Prostate gland (tissue), 2 donors: Measurements from ENCODE around the gene BIRC2. TPM values are rescaled to one million over a fixed set of nuclear protein-coding genes. Genes with fewer than 3 reads are reported as not detected.
"Not testable (repeated sequence)": the region's sequence is repeated elsewhere in the genome, so short reads cannot be mapped to it uniquely, and the experiment has no call there.

Source experiments
- DNase-seq: peaks from one replicate; pipeline ENCODE4 v3.0.0-alpha.2; 2019; ENCODE audit warnings: low spot score
- H3K27ac ChIP-seq, 2 donors: fragments of 200-600 bp; sonication (generic); 2 replicates each; pipeline ENCODE4 v1.5.1; 2017 to 2019
- H3K27me3 ChIP-seq: fragments of 200-600 bp; sonication (generic); replicated peaks from 2 replicates; pipeline ENCODE4 v1.5.1; 2019; ENCODE audit not compliant: insufficient read depth
- H3K36me3 ChIP-seq, 2 donors: fragments of 200-600 bp; sonication (generic); 1 replicate in 1 of 2; 2 replicates in 1 of 2; pipeline versions ENCODE4 v1.5.1 to v1.8.1; 2017 to 2019
- H3K4me1 ChIP-seq: fragments of 200-600 bp; sonication (generic); replicated peaks from 2 replicates; pipeline ENCODE4 v1.5.1; 2019
- H3K4me3 ChIP-seq, 2 donors: fragments of 200-600 bp; sonication (generic); 2 replicates each; pipeline ENCODE4 v1.5.1; 2017 to 2019
- H3K9me3 ChIP-seq: fragments of 200-600 bp; sonication (generic); 2 replicates; pipeline ENCODE4 v1.5.1; 2017
- CTCF ChIP-seq, 4 experiments: fragments of 200-600 bp in 2 of 4; fragments of 450-650 bp in 2 of 4; sonication (generic) in 2 of 4; IDR thresholded peaks; 1 replicate in 3 of 4; 2 replicates in 1 of 4; pipeline ENCODE4 v1.5.1; 2016 to 2019; ENCODE audit warnings: antibody characterized with exemption in 4 of 4, mild to moderate bottlenecking in 2 of 4, moderate library complexity in 2 of 4
- POLR2A ChIP-seq: fragments of 450-650 bp; IDR thresholded peaks from one replicate; pipeline ENCODE4 v1.6.1; 2016; ENCODE audit warnings: antibody characterized with exemption, mild to moderate bottlenecking
- POLR2AphosphoS5 ChIP-seq: sonication (generic); formaldehyde crosslinking; IDR thresholded peaks from one replicate; pipeline ENCODE4 v1.6.1; 2017; ENCODE audit warnings: antibody characterized with exemption
- WGBS: methylation state at CpG from one replicate; pipeline ENCODE4 v1.1.5; 2018; 5-methylcytosine and 5-hydroxymethylcytosine counted together
- intact Hi-C: fragments of 100-400 bp; cut with DNase I; formaldehyde crosslinking; loops from one replicate; pipeline ENCODE4 v1.14.2; 2022
- total RNA-seq, 2 donors: library from RNA; depleted of rRNA; stranded (reverse); fragments of >200 nt; gene quantifications; one replicate each; pipeline ENCODE4 v1.1.0, GENCODE V29; 2016

Gene BIRC2
- 10 to 100 TPM; 48.7 to 54.5 TPM for total RNA-seq

DNA sequence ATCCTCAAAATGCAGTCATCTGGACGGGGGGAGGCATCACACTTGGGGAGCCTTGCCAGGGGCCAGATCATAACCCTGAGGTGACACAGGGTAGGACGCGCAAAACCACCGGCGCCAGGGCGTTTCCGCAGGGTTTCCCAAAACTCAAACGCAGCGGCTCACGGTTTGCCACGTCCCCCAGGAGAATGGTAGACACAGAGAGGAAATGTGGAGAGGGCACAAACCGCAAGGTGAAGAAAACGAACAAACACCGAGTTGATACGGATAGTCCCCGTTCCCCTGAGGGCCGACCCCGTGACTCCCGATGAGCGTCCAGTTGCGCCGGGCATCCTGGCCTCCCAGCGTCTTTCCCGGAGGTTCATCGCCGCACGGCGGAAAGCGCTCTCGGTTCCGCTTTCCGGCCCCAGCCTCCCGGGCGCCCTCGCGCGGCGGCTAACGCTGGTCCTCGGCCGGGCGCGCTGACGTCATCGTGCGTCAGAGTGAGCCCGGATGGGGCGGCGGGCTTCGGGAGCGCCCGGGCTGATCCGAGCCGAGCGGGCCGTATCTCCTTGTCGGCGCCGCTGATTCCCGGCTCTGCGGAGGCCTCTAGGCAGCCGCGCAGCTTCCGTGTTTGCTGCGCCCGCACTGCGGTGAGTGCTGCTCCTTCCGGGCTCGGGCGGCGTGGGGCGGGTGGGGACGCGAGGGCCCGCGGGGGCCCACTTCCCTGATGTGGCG lies at the start of gene BIRC2:
TSS of gene BIRC2 (plus strand) at position 467 of the 714 bp plus-strand sequence. CDS start 2,641 bp downstream, outside the sequence.
- Histone ChIP-seq H3K36me3 (no peaks in the 10 kb centered on the region), H3K27ac (peak within 1 kb of the TSS; percentile 98 to 100), H3K4me3 (peak within 1 kb of the TSS; percentile 89), H3K9me3 (no peaks in the 10 kb centered on the region), H3K4me1 (no peaks in the 10 kb centered on the region), H3K27me3 (no peaks in the 10 kb centered on the region)
- TF ChIP-seq CTCF (IDR thresholded peaks at IDR 0.05) (peak; percentile 72 to 98 (median 90)), POLR2AphosphoS5 (peak; percentile 91), POLR2A (peak; percentile 88)
- intact Hi-C loops: loop anchor here (2.0 to 10.0 kb wide), 3 partner anchors 30 to 232 kb away; partner anchors contain the start of genes BIRC3 and YAP1
- DNase-seq: peak; percentile 93
- 0% methylated on average over 45 of the region's 77 CpGs for WGBS

- DNase-seq, H3K27me3 ChIP-seq, H3K9me3 ChIP-seq, H3K27ac ChIP-seq, H3K4me3 ChIP-seq, intact Hi-C loops, H3K4me1 ChIP-seq, H3K36me3 ChIP-seq: not testable (repeated sequence)
- WGBS: 53% methylated on average over 2 of the region's 2 CpGs
Measured at GRCh38 chr11:102300837-102301236, 46.2 kb upstream of the BIRC2 start.

DNA sequence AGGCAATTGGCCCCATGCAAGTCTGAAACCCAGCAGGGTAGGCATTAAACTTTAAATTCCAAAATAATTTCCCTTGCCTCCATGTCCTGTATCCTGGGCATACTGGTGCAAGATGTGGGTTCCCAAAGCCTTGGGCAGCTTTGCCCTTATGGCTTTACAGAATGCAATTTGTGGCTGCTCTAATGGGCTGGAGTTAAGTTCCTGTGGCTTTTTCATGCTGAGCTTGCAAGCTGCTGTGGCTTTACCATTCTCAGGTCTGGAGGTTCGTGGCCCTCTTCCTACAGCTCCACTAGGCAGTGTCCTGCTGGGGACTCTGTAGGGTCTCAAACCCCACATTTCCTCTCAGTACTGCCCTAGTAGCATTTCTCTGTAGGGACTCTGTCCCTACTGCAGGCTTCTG lies 44.8 kb upstream of the BIRC2 start:
- Histone ChIP-seq H3K27ac (no peak overlapping the region), H3K27me3 (no peaks in the 10 kb centered on the region), H3K9me3 (no peaks in the 10 kb centered on the region), H3K36me3 (no peaks in the 10 kb centered on the region), H3K4me1 (no peaks in the 10 kb centered on the region), H3K4me3 (no peak overlapping the region)
- TF ChIP-seq POLR2AphosphoS5 (no peak), CTCF (IDR thresholded peaks at IDR 0.05) (no peak), POLR2A (no peak)
- intact Hi-C loops: no loop called here
- WGBS: 100% methylated on average over 1 of the region's 1 CpG
- DNase-seq: no peak

DNA sequence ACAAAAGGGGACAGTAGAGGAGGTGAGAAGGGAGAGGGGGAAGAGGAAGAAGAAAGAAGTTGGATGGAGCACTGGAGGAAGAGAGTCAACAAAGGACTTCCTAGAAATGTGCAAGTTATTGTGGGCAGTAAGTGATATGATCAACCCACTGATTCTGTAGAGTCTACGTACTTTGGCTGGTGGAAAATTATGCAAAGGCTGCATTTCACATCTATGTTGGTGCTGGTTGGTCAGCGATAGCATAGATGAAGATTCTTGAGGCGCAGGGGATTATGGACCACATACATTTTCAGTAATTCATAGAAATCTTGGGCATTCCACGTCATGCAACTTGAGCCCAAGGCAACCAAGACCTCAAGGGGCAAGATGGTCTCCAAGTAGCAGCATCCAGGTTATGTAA lies 42.3 kb upstream of the BIRC2 start:
- no peaks in the 10 kb centered on the region for H3K27me3 ChIP-seq
- 91% methylated on average over 4 of the region's 4 CpGs for WGBS
- no peak for DNase-seq
- H3K4me1 ChIP-seq: no peaks in the 10 kb centered on the region
- no peak overlapping the region for H3K4me3 ChIP-seq
- H3K9me3 ChIP-seq: no peaks in the 10 kb centered on the region
- TF ChIP-seq CTCF (IDR thresholded peaks at IDR 0.05): no peak
- no peak for TF ChIP-seq POLR2AphosphoS5
- TF ChIP-seq POLR2A: no peak
- intact Hi-C loops: no loop called here
- H3K36me3 ChIP-seq: no peaks in the 10 kb centered on the region
- no peak overlapping the region for H3K27ac ChIP-seq

GRCh38 chr11:102305352-102306047 lies 41.5 kb upstream of the BIRC2 start:
- Histone ChIP-seq H3K4me1 (no peaks in the 10 kb centered on the region), H3K4me3 (no peak overlapping the region), H3K36me3 (no peaks in the 10 kb centered on the region), H3K27ac (peak overlapping the region; percentile 52 to 53), H3K27me3 (no peaks in the 10 kb centered on the region), H3K9me3 (no peaks in the 10 kb centered on the region)
- no peak for DNase-seq
- 55% methylated on average over 3 of the region's 3 CpGs for whole genome bisulfite sequencing
- TF ChIP-seq CTCF (IDR thresholded peaks at IDR 0.05) (no peak), POLR2AphosphoS5 (no peak), POLR2A (no peak)
- intact Hi-C loops: no loop called here
